ENCODE measurements around the gene TOMM40L. TPM values are rescaled to one million over a fixed set of nuclear protein-coding genes. Genes with fewer than 3 reads are reported as not detected.
"Not testable (repeated sequence)": the region's sequence is repeated elsewhere in the genome, so short reads cannot be mapped to it uniquely, and the experiment has no call there.

TOMM40L gene
- total RNA-seq, 1 experiment from 2014 or later: 6.7 TPM

DNA sequence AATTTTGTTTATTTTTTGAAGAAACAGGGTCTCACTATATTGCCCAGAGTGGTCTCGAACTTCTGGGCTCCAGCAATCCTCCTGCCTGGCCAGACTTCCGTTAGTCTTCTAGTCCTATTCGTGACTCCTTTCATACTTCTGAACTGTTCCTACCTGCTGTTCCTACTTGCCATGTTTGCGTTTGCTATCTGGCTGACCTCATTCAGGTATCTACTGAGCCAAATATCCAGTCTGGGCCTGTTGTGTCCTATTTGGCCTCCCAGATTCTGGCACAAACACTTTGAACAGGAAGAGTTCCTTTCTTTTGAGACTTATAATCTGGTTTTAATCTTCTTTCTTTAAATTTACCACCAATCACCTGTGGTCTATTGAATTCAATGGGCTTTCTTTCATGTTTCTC, 19.0 kb downstream of the TOMM40L start:
- H3K4me1 ChIP-seq (replicated peaks; ENCODE audit: insufficient read depth): no peaks in the 10 kb centered on the region
- POLR2A ChIA-PET (ENCODE audit: unreplicated experiment): no interaction called here
- BruUV-seq (replicated peaks): no TSS peak
- no peaks in the 10 kb centered on the region for H3K9me2 ChIP-seq (ENCODE audit: insufficient read depth)
- H3K27ac ChIP-seq: no peak overlapping the region
- no peak for DNase-seq
- no peaks in the 10 kb centered on the region for H3K9me3 ChIP-seq (ENCODE audit: insufficient read depth, low read depth)
- H3K4me3 ChIP-seq: no peak overlapping the region
- intact Hi-C loops (cut with micrococcal nuclease; ENCODE audit: unreplicated experiment): no loop called here
- TF ChIP-seq, protein P1, sequence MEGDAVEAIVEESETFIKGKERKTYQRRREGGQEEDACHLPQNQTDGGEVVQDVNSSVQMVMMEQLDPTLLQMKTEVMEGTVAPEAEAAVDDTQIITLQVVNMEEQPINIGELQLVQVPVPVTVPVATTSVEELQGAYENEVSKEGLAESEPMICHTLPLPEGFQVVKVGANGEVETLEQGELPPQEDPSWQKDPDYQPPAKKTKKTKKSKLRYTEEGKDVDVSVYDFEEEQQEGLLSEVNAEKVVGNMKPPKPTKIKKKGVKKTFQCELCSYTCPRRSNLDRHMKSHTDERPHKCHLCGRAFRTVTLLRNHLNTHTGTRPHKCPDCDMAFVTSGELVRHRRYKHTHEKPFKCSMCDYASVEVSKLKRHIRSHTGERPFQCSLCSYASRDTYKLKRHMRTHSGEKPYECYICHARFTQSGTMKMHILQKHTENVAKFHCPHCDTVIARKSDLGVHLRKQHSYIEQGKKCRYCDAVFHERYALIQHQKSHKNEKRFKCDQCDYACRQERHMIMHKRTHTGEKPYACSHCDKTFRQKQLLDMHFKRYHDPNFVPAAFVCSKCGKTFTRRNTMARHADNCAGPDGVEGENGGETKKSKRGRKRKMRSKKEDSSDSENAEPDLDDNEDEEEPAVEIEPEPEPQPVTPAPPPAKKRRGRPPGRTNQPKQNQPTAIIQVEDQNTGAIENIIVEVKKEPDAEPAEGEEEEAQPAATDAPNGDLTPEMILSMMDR (conservative IDR thresholded peaks at IDR 0.05): no peak
- TF ChIP-seq EZH2 (IDR thresholded peaks at IDR 0.05; ENCODE audit: low read depth): no peak
- H3K27me3 ChIP-seq (ENCODE audit: insufficient read depth, low read depth): no peaks in the 10 kb centered on the region
- H3K79me2 ChIP-seq (ENCODE audit: low read depth): no peaks in the 10 kb centered on the region
- no peaks in the 10 kb centered on the region for H3K36me3 ChIP-seq (ENCODE audit: low read depth)
- H4K20me1 ChIP-seq (ENCODE audit: insufficient read depth): no peaks in the 10 kb centered on the region
- H3F3A ChIP-seq (ENCODE audit: insufficient read depth, low read depth): peaks cover 5% of the 10 kb centered on the region; the same call in 1 of the 2 replicates
- CTCF ChIA-PET: no interaction called here
- no peak overlapping the region for H3K4me2 ChIP-seq
- no peak overlapping the region for H2AFZ ChIP-seq

DNA sequence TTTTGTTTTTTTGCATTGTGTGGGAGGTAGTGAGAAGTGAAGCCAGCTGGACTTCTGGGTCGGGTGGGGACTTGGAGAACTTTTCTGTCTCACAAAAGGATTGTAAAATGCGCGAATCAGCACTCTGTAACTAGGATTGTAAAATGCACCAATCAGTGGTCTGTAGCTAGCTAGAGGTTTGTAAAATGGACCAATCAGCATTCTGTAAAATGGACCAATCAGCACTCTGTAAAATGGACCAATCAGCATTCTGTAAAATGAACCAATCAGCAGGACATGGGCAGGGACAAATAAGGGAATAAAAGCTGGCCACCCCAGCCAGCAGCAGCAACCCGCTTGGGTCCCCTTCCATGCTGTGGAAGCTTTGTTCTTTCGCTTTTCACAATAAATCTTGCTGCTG, 24.2 kb downstream of the TOMM40L start:
- H3K9me2 ChIP-seq (ENCODE audit: insufficient read depth); CTCF ChIA-PET; H3K36me3 ChIP-seq (ENCODE audit: low read depth); H3K4me3 ChIP-seq; H3K79me2 ChIP-seq (ENCODE audit: low read depth); H3K4me1 ChIP-seq (replicated peaks; ENCODE audit: insufficient read depth); BruUV-seq (replicated peaks); H3K4me2 ChIP-seq; intact Hi-C loops (cut with micrococcal nuclease; ENCODE audit: unreplicated experiment); H4K20me1 ChIP-seq (ENCODE audit: insufficient read depth); H3K27ac ChIP-seq; H2AFZ ChIP-seq; DNase-seq; H3F3A ChIP-seq (ENCODE audit: insufficient read depth, low read depth); H3K27me3 ChIP-seq (ENCODE audit: insufficient read depth, low read depth); H3K9me3 ChIP-seq (ENCODE audit: insufficient read depth, low read depth): not testable (repeated sequence)
- POLR2A ChIA-PET (ENCODE audit: unreplicated experiment): interaction anchor here (0.6 kb wide), 1 partner anchor 41 kb away, joined by 3 read pairs; no protein-coding TSS in a partner anchor

DNA sequence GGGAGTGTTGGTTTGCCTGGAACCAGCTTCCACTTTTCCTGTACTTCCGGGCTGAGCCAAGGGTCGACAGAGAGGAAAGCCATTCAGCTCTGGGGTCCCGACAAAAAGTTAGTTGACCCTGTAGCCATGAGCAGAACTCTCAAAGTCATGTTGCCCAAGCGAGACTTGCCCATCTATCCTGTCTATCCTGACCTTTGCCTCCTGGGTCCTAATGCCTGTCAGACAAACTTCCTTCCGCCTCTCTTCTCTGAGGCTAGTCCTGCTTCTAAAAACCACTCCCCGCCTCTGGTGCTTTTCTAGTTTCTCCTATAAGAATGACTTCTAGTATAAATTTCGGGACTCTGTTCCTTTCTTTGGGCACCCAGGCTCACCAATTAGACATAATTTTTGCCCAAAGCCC, 25.0 kb downstream of the TOMM40L start:
- CTCF ChIA-PET: no interaction called here

More for the DNA sequence above, 25.0 kb downstream of the TOMM40L start:
- Histone ChIP-seq H2AFZ (no peak overlapping the region), H3K9me2 (ENCODE audit: insufficient read depth) (no peaks in the 10 kb centered on the region), H3K4me3 (no peak overlapping the region), H3K36me3 (ENCODE audit: low read depth) (no peaks in the 10 kb centered on the region), H3K27ac (no peak overlapping the region), H3K27me3 (ENCODE audit: insufficient read depth, low read depth) (no peaks in the 10 kb centered on the region), H4K20me1 (ENCODE audit: insufficient read depth) (no peaks in the 10 kb centered on the region), H3K4me2 (no peak overlapping the region), H3F3A (ENCODE audit: insufficient read depth, low read depth) (no peaks in the 10 kb centered on the region), H3K79me2 (ENCODE audit: low read depth) (no peaks in the 10 kb centered on the region), H3K4me1 (replicated peaks; ENCODE audit: insufficient read depth) (no peaks in the 10 kb centered on the region), H3K9me3 (ENCODE audit: insufficient read depth, low read depth) (no peaks in the 10 kb centered on the region)
- no peak for DNase-seq
- POLR2A ChIA-PET (ENCODE audit: unreplicated experiment): interaction anchor here (0.6 kb wide), 1 partner anchor 42 kb away, joined by 3 read pairs; no protein-coding TSS in a partner anchor
- BruUV-seq (replicated peaks): no TSS peak
- TF ChIP-seq, protein P1 (conservative IDR thresholded peaks at IDR 0.05): no peak
- no peak for TF ChIP-seq EZH2 (IDR thresholded peaks at IDR 0.05; ENCODE audit: low read depth)
- intact Hi-C loops (cut with micrococcal nuclease; ENCODE audit: unreplicated experiment): no loop called here
